Measurements from ENCODE around the gene DIPK1B. TPM values are rescaled to one million over a fixed set of nuclear protein-coding genes. Genes with fewer than 3 reads are reported as not detected.

The DIPK1B gene
- total and polyA plus RNA-seq, 10 of the 15 experiments (the other 5 are each of a cell fraction or from before 2014, with no cell fraction given), result 0.08 to 0.28 (median 0.13) TPM; not detected in 3

DNA sequence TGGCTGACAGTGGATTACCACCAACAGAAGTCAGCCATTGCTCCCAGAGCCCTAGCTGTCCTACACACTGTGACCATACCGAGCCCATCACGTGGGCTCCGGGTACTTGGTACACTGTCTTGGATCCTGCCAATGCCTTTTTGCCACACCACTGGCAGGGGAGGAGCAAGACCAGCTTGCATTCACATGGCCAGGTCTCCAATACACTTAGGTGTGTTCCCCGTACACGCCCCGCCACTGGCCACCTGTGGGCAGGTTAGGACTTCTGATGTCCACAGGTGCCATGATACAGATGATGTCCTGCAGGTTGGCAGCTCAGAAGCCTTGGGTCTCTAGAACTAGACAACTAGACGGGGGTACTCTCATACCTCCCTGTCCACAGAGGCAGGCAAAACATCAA, 5.4 kb upstream of the DIPK1B start:
- Histone ChIP-seq H3K27ac (ENCODE audit: control insufficient read depth, insufficient read depth) (no peak overlapping the region), H3K4me2 (ENCODE audit: control insufficient read depth, insufficient read depth) (no peak overlapping the region), H3K4me3 (no peak overlapping the region), H3K4me1 (ENCODE audit: control insufficient read depth, insufficient read depth, low read length) (peaks cover 4% of the 10 kb centered on the region; the same call in 1 of the 2 replicates), H2AFZ (ENCODE audit: control insufficient read depth, low read depth, low read length) (no peak overlapping the region), H3K9ac (ENCODE audit: control insufficient read depth, insufficient read depth, low read length) (no peak overlapping the region), H3K79me2 (ENCODE audit: control insufficient read depth, insufficient read depth, low read length) (no peaks in the 10 kb centered on the region), H3K36me3 (ENCODE audit: control insufficient read depth in 2 of 2, insufficient read depth in 2 of 2, low read length in 1 of 2) (no peaks in the 10 kb centered on the region), H4K20me1 (ENCODE audit: control insufficient read depth, insufficient read depth) (no peaks in the 10 kb centered on the region), H3K27me3 (replicated peaks in 1 of 2; ENCODE audit: control insufficient read depth in 2 of 2, insufficient read depth in 2 of 2, low read length in 1 of 2) (peaks cover 0 to 4% of the 10 kb centered on the region in 2 experiments; a peak in 2 of 4 replicates), H3K9me3 (replicated peaks; ENCODE audit: control insufficient read depth, insufficient read depth, low read length) (no peaks in the 10 kb centered on the region)
- CTCF ChIA-PET, result interaction anchor here (1.4 kb wide), 1 partner anchor 20 kb away, joined by 4 read pairs; no protein-coding TSS in a partner anchor
- SMC1A ChIA-PET (ENCODE audit: uncharacterized antibody, unreplicated experiment), result no interaction called here
- TF ChIP-seq, protein P1, sequence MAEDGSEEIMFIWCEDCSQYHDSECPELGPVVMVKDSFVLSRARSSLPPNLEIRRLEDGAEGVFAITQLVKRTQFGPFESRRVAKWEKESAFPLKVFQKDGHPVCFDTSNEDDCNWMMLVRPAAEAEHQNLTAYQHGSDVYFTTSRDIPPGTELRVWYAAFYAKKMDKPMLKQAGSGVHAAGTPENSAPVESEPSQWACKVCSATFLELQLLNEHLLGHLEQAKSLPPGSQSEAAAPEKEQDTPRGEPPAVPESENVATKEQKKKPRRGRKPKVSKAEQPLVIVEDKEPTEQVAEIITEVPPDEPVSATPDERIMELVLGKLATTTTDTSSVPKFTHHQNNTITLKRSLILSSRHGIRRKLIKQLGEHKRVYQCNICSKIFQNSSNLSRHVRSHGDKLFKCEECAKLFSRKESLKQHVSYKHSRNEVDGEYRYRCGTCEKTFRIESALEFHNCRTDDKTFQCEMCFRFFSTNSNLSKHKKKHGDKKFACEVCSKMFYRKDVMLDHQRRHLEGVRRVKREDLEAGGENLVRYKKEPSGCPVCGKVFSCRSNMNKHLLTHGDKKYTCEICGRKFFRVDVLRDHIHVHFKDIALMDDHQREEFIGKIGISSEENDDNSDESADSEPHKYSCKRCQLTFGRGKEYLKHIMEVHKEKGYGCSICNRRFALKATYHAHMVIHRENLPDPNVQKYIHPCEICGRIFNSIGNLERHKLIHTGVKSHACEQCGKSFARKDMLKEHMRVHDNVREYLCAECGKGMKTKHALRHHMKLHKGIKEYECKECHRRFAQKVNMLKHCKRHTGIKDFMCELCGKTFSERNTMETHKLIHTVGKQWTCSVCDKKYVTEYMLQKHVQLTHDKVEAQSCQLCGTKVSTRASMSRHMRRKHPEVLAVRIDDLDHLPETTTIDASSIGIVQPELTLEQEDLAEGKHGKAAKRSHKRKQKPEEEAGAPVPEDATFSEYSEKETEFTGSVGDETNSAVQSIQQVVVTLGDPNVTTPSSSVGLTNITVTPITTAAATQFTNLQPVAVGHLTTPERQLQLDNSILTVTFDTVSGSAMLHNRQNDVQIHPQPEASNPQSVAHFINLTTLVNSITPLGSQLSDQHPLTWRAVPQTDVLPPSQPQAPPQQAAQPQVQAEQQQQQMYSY (CRISPR knock-in tag; IDR thresholded peaks at IDR 0.05), result no peak
- TF ChIP-seq RUNX3 (IDR thresholded peaks at IDR 0.05; ENCODE audit: low read length) (no peak), MEF2B (IDR thresholded peaks at IDR 0.05; ENCODE audit: partially characterized antibody, poor library complexity, severe bottlenecking) (no peak)
- in situ Hi-C loops (cut with MboI) (no loop called here), intact Hi-C loops (cut with micrococcal nuclease; ENCODE audit: unreplicated experiment) (no loop called here)
- WGBS (ENCODE audit: insufficient coverage, insufficient replicate concordance, low lambda C conversion rate, missing lambda C conversion rate), result 39% methylated on average over 7 of the region's 7 CpGs
- DNase-seq (ENCODE audit: low read depth, low spot score), result no peak
- ATAC-seq, result no peak
- POLR2A ChIA-PET, result no interaction called here
- no peak for FAIRE-seq
- no TSS peak for BruUV-seq (replicated peaks)
- RAD21 ChIA-PET (ENCODE audit: unreplicated experiment), result no interaction called here

Data from GM12878 (cell line).